NCI-H2171 (cell line): Measurements from ENCODE around the gene MFSD6.
"Not testable (repeated sequence)": the region's sequence is repeated elsewhere in the genome, so short reads cannot be mapped to it uniquely, and the experiment has no call there.

ENCODE experiments used
- DNase-seq: peaks from one replicate; lab custom pipeline; 2025; lab: John Stamatoyannopoulos, UW

Gene MFSD6

DNA sequence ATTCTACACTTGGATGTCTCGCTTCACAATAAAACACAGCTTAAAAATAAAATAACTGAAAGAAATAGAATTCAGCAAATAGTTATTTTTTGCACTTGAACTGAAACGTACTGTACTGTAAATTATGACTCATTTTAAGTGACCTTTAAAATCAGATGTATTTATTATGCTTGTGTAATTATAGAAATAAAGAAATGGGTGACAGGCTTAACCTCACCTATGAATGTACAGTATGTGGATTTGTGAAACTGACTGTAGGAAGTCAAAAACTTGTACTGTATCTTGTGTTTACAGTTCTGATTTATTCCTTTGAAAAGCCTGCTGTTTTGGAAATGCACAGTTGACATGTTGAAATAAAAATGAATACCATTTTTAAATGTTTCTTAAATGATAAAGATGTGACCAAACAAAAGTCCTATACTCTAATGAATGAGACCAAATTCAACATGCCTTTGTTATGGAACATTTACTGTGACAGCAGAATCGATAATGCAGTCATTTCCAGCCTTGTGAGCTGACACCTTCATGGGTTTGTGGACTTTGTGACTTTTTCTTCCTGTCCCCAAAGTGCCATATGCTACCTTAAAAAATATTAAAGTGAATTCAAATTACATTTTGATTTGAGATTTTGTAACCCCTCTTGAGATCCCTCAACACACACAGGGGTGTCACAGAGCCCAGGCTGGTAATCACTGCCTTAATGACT, 93.7 kb downstream of the MFSD6 start:
- no peak for DNase-seq

- no peak for DNase-seq
Measured at GRCh38 chr2:190503088-190503487, 94.9 kb downstream of the MFSD6 start.

- DNase-seq: no peak
Measured at GRCh38 chr2:190504912-190505311, 96.8 kb downstream of the MFSD6 start.

- no peak for DNase-seq
Measured at GRCh38 chr2:190505696-190506095, 97.5 kb downstream of the MFSD6 start.

DNA sequence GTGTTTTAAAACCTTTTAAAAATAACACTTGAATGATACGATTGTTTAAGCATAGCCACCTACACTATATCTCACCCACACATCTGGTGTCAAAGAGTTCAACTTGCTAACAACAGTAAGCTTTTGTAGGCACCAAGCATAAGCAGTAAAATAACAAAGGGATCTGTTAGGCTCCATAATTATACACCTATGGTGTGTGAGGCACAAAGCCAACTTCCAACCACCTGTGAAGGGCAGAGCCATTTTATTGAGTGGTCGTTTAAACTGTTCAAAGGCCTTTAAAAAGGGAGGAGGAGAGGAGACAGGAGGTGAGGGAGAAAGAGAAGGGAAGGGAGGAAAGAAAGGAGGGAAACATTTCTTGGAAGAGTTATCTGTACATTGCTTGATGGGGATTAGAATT, 98.5 kb downstream of the MFSD6 start:
- no peak for DNase-seq

GRCh38 chr2:190507135-190507534, 99.0 kb downstream of the MFSD6 start:
- no peak for DNase-seq

DNA sequence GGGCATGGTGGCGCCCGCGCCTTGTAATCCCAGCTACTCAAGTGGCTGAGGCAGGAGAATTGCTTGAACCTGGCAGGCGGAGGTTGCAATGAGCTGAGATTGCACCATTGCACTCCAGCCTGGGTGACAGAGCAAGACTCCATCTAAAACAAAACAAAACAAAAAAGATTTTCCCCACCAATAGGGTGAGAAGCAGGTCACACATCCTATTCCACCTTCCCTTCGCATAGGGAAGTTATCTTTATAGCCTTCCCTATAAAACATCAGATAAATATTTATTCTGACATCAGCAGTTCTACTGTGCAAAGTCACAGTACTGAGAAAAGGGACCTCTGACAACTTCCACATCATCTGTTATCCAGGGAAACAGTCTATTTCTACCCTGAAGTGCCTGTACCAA, 101.7 kb downstream of the MFSD6 start:
- DNase-seq: not testable (repeated sequence)

DNA sequence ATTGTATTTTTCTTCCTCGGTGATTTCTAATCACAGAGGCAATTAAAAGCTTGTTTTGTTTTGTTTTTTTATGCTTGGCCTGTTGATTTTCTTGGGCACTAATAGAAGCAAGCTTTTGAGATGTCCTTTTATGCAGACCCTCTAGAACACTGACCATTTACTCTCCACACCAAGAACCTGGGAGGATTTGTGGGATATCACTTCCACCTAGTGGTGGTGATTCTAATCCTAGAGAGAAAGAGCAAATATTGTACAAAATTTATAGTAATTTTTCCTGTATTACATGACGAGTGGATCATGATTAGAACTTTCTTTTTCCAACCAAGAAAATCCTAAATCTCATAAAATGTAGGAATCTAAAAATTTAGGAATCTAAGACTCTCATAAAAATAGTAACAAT, 102.9 kb downstream of the MFSD6 start:
- no peak for DNase-seq

- no peak for DNase-seq
Measured at GRCh38 chr2:190512539-190513095, 104.5 kb downstream of the MFSD6 start.

- DNase-seq: no peak
Measured at GRCh38 chr2:190513877-190514276, 105.7 kb downstream of the MFSD6 start.

DNA sequence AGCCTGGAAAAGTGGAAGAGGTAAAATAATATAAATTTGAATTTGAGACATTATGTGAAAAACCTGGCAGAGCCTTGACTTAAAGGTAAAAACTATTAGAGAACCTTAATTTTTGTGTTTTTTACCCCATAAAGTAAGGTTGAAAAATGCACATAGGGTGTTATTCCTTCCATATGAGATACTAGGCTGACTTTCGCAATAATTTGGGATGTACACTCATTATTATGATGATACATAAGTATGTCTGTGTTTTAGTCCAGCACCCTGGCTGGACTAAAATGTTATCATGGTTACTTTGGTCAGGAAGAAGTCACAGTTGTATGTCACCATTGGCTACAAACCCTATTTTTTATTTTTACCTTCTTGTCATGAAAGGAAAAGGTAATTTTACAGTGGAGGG, 106.5 kb downstream of the MFSD6 start:
- no peak for DNase-seq

- no peak for DNase-seq
Measured at GRCh38 chr2:190515687-190516086, 107.5 kb downstream of the MFSD6 start.

DNA sequence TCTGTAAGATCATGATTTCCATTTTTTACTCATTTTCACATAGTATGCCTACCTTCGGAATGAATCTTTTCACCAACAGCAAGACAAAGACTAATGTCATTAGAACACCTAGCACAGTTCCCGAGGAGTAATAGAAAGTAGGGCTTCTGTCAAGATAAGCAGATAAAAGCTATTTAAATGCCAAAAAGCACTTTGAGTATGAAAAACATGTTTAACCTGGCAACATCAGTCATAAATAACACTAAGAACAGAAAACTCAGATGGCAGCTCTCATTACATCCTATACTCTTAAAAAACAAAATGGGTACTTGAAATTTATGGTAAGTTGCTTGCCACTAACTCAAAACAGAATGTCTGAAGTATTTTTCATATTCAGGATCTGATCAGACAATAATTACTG, 109.3 kb downstream of the MFSD6 start:
- no peak for DNase-seq

DNA sequence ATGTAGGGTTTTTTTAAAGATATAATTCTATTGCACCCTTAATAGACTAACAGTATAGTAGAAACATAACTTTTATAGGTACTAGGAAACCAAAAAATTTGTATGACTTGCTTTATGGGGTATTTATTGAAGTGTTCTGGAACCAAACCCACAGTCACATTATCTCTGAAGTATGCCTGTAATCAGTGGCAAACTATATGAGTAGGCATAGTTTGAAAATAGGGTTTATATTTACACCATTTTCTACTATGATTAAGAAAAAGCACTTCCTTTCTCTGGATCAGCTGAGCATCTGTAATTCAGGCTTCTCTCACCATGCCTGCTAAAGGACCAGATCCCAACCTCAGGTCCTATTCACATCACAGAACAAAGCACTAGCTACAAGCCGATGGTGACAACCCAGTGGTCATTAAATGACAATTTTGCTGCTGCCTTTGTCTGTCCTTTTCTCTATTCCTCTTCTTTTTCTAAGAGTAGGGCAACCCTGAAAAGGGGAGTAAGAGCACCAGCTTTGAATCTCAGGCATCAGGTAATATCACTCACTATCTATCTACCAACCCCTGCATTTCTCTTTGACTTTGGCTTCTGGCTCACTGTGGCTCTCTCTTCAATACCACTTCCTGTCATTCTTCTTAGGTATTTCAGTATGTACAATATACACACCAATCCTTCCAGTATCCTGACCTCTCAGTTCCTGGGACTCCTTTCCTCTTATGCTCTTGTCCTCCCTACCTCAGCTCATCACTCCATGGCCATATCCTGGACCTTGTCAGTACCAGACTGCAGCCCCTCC, 112.0 kb downstream of the MFSD6 start:
- no peak for DNase-seq

DNA sequence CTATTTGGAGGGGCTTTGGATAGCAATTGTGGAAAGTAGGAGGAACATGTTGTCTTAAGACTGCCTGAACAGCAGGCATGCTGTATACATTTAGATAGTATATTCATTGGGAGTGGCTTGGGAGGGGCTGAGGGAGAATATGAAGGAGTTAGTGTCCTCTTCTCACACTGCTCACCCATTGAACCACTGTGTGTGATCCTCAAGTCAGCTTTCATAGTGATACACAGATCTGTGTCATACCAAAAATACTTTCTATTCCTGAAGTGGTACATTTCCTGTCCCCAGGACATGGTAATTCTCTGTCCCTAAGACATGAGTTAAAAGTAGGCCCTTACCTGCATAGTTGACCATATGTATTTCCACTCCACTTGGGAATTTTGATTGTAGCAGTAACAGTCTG, 116.8 kb downstream of the MFSD6 start:
- no peak for DNase-seq

- no peak for DNase-seq
Measured at GRCh38 chr2:190526105-190526750, 118.1 kb downstream of the MFSD6 start.

DNA sequence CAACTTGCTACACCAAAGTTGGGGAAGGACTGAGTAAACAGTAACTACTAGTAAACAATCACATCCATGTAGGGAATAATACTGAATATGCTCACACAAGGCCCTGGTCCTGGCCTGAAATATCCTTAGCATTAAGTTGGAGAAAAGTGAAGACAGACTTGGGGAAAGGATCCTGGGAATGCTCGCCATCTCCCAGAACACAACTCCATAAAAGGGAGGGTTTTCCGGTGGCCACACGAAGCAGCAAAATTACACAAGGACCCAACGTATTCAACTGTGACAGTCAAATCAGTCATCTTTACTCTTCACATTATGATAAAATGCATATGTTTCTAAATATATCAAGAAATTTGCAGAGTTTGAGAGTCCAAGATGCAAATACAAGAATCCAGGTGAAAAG, 119.1 kb downstream of the MFSD6 start:
- DNase-seq: no peak

DNA sequence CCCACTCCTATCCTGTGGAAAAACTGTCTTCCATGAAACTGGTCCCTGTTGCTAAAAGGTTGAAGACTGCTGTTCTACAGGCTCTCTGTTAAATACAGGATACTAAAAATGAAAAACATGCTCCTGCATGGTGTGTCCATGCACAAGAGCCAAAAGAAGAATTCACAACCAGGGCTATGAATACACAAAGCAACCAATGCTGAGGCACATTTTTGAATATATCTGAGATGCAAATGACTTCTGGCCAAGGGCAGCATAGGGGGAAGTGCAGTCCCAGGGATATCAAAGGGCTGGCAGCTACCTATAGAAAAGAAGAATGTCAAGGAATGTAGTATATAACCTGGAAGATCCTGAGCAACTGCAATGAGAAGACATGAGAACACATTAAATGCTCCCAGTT, 119.8 kb downstream of the MFSD6 start:
- DNase-seq: no peak

GRCh38 chr2:190528521-190529001, 120.4 kb downstream of the MFSD6 start:
- DNase-seq: no peak

GRCh38 chr2:190529486-190530247, 121.5 kb downstream of the MFSD6 start:
- no peak for DNase-seq

- no peak for DNase-seq
Measured at GRCh38 chr2:190530248-190530900, 122.2 kb downstream of the MFSD6 start.
